ENCODE measurements around the gene RAB27B. TPM values are rescaled to one million over a fixed set of nuclear protein-coding genes. Genes with fewer than 3 reads are reported as not detected.

Gene RAB27B
- total and polyA plus RNA-seq, 2 of the 8 experiments (the other 6 are each of a cell fraction or from before 2014, with no cell fraction given), result 0.05 to 0.60 TPM

DNA sequence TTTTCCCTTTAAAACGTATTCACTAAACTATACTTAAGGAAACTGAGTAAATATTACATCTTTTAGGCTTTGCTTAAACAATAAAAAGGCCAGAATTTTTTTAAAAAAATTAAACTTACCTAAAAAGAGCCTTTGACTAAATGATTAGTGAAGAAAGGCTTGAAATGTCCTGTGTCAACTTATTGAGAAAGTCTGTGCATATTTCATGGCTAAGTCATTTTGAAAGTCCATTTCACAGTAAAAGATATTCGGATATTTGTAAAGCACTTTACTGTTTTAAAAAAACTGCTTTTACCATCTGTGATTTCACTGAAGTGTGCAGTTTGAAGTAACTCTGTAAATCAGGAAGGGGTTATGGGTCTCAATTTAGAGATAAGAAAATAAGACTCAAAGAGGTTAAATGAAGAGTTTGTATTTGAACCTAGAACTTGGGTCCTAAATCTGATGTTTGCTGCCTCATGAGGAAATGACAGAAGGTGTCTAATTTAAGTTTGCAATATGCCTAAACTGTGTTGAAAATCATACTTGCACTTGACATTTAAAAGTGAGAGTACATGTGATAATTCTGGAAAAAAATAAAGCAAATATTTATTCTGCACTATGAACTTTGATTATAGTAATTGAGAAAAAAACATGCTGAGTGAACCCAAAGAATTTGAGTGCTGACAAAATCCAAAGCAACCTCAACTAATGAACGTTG is 50.5 kb downstream of the RAB27B start (continued):
- TF ChIP-seq, protein P1, sequence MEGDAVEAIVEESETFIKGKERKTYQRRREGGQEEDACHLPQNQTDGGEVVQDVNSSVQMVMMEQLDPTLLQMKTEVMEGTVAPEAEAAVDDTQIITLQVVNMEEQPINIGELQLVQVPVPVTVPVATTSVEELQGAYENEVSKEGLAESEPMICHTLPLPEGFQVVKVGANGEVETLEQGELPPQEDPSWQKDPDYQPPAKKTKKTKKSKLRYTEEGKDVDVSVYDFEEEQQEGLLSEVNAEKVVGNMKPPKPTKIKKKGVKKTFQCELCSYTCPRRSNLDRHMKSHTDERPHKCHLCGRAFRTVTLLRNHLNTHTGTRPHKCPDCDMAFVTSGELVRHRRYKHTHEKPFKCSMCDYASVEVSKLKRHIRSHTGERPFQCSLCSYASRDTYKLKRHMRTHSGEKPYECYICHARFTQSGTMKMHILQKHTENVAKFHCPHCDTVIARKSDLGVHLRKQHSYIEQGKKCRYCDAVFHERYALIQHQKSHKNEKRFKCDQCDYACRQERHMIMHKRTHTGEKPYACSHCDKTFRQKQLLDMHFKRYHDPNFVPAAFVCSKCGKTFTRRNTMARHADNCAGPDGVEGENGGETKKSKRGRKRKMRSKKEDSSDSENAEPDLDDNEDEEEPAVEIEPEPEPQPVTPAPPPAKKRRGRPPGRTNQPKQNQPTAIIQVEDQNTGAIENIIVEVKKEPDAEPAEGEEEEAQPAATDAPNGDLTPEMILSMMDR (IDR thresholded peaks at IDR 0.05; ENCODE audit: control extremely low read depth in 1 of 3, insufficient read depth in 1 of 3, low read depth in 1 of 3, low read length in 3 of 3), result no peak
- TF ChIP-seq POLR2AphosphoS5 (IDR thresholded peaks at IDR 0.05; ENCODE audit: low read depth, low read length), result no peak
- TF ChIP-seq, protein P2, sequence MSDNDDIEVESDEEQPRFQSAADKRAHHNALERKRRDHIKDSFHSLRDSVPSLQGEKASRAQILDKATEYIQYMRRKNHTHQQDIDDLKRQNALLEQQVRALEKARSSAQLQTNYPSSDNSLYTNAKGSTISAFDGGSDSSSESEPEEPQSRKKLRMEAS (IDR thresholded peaks at IDR 0.05), result no peak
